Measurements from ENCODE around the gene LIPA. TPM values are rescaled to one million over a fixed set of nuclear protein-coding genes. Genes with fewer than 3 reads are reported as not detected.

Gene LIPA
- total RNA-seq, 1 experiment from 2014 or later: 45.2 TPM

DNA sequence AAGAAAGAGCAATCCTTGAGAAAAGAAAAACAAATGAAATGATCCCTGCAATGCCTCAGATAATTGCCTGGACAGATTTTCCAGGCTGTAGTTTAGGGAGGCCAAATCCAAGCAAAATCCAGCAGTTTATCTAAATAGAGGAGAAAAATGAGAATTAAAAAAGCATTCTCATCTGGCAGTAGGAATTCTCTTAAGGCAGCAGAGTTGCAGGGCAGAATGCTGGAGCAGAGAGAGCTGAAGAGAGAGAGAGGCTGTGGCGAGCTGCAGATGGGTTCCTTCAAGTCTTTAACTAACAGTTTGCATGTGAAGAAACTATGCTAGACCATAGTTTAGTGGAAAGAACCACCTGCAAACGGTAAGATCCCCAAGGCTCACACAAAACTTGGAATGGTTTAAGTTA is 6.0 kb upstream of the LIPA start:
- H4K20me1 ChIP-seq (ENCODE audit: insufficient read depth): no peaks in the 10 kb centered on the region
- no peaks in the 10 kb centered on the region for H3K79me2 ChIP-seq (ENCODE audit: low read depth)
- no peaks in the 10 kb centered on the region for H3K9me3 ChIP-seq (ENCODE audit: insufficient read depth, low read depth)
- no peaks in the 10 kb centered on the region for H3K36me3 ChIP-seq (ENCODE audit: low read depth)
- H3F3A ChIP-seq (ENCODE audit: insufficient read depth, low read depth): peaks cover 17% of the 10 kb centered on the region
- H3K4me3 ChIP-seq: no peak overlapping the region
- ChIA-PET POLR2A (ENCODE audit: unreplicated experiment) (no interaction called here), CTCF (no interaction called here)
- intact Hi-C loops (cut with micrococcal nuclease; ENCODE audit: unreplicated experiment): no loop called here
- H3K27ac ChIP-seq: no peak overlapping the region
- TF ChIP-seq, protein P1, sequence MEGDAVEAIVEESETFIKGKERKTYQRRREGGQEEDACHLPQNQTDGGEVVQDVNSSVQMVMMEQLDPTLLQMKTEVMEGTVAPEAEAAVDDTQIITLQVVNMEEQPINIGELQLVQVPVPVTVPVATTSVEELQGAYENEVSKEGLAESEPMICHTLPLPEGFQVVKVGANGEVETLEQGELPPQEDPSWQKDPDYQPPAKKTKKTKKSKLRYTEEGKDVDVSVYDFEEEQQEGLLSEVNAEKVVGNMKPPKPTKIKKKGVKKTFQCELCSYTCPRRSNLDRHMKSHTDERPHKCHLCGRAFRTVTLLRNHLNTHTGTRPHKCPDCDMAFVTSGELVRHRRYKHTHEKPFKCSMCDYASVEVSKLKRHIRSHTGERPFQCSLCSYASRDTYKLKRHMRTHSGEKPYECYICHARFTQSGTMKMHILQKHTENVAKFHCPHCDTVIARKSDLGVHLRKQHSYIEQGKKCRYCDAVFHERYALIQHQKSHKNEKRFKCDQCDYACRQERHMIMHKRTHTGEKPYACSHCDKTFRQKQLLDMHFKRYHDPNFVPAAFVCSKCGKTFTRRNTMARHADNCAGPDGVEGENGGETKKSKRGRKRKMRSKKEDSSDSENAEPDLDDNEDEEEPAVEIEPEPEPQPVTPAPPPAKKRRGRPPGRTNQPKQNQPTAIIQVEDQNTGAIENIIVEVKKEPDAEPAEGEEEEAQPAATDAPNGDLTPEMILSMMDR (conservative IDR thresholded peaks at IDR 0.05): no peak
- no peak for TF ChIP-seq EZH2 (IDR thresholded peaks at IDR 0.05; ENCODE audit: low read depth)
- DNase-seq: no peak
- H2AFZ ChIP-seq: no peak overlapping the region
- H3K4me1 ChIP-seq (replicated peaks; ENCODE audit: insufficient read depth): peaks cover 23% of the 10 kb centered on the region
- no TSS peak for BruUV-seq (replicated peaks)
- H3K9me2 ChIP-seq (ENCODE audit: insufficient read depth): no peaks in the 10 kb centered on the region
- H3K27me3 ChIP-seq (ENCODE audit: insufficient read depth, low read depth): no peaks in the 10 kb centered on the region
- H3K4me2 ChIP-seq: no peak overlapping the region

DNA sequence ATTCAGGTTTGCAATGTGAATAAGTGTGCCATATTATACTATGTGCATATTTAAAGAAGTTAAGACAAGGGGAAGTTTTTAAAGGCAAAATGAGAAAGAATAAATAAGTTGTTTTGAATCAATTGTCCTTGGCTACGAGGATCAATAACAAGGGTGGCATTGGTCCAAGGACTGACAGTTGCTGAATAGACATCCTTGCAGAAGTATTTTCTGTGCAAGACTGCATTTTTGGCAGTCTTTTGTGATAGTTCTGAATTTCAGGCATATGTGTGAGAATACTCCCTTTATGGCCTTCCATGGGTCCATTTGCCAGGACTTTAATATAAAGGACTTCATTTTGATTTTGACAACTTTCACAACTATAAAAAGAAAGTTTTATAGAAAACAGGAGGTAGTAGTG is 5.4 kb upstream of the LIPA start:
- peaks cover 13% of the 10 kb centered on the region for H3F3A ChIP-seq (ENCODE audit: insufficient read depth, low read depth)
- H3K36me3 ChIP-seq (ENCODE audit: low read depth): no peaks in the 10 kb centered on the region
- H3K9me3 ChIP-seq (ENCODE audit: insufficient read depth, low read depth): no peaks in the 10 kb centered on the region
- POLR2A ChIA-PET (ENCODE audit: unreplicated experiment): no interaction called here
- no peak overlapping the region for H3K4me2 ChIP-seq
- H4K20me1 ChIP-seq (ENCODE audit: insufficient read depth): no peaks in the 10 kb centered on the region
- BruUV-seq (replicated peaks): no TSS peak
- no peaks in the 10 kb centered on the region for H3K9me2 ChIP-seq (ENCODE audit: insufficient read depth)
- H2AFZ ChIP-seq: no peak overlapping the region
- no peaks in the 10 kb centered on the region for H3K79me2 ChIP-seq (ENCODE audit: low read depth)
- CTCF ChIA-PET: no interaction called here
- H3K4me1 ChIP-seq (replicated peaks; ENCODE audit: insufficient read depth): peaks cover 19% of the 10 kb centered on the region
- no peaks in the 10 kb centered on the region for H3K27me3 ChIP-seq (ENCODE audit: insufficient read depth, low read depth)
- intact Hi-C loops (cut with micrococcal nuclease; ENCODE audit: unreplicated experiment): no loop called here
- no peak for DNase-seq
- H3K4me3 ChIP-seq: no peak overlapping the region
- TF ChIP-seq, protein P1 (conservative IDR thresholded peaks at IDR 0.05): no peak
- TF ChIP-seq EZH2 (IDR thresholded peaks at IDR 0.05; ENCODE audit: low read depth): no peak
- no peak overlapping the region for H3K27ac ChIP-seq

DNA sequence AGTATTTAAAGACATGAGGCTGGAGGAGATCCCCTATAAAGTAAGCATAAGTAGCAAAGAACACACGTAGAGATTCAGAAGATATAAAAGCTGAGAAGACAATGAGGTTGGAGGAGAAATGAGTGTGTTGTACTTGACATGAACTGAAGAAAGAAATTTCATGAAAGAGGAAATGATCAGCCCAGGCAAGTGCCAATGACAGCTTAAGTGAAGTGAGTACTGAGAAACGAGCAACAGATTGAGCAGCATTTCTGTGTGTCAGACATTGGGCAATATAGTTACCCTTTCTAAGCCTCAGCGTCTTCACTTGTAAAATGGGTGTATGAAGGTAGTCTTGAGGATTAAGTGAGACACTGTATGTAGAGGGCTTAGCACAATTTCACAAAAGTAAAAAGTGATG is 4.8 kb upstream of the LIPA start:
- H3K79me2 ChIP-seq (ENCODE audit: low read depth): 0 out of 2 replicates have a peak, but pooled peaks cover 1% of the 10 kb centered on the region
- H3K27ac ChIP-seq: no peak overlapping the region
- BruUV-seq (replicated peaks): no TSS peak
- no peaks in the 10 kb centered on the region for H3K36me3 ChIP-seq (ENCODE audit: low read depth)
- intact Hi-C loops (cut with micrococcal nuclease; ENCODE audit: unreplicated experiment): no loop called here
- H3K4me3 ChIP-seq: no peak overlapping the region
- no peaks in the 10 kb centered on the region for H3K9me3 ChIP-seq (ENCODE audit: insufficient read depth, low read depth)
- H3F3A ChIP-seq (ENCODE audit: insufficient read depth, low read depth): peaks cover 7% of the 10 kb centered on the region
- ChIA-PET CTCF (no interaction called here), POLR2A (ENCODE audit: unreplicated experiment) (no interaction called here)
- no peaks in the 10 kb centered on the region for H3K27me3 ChIP-seq (ENCODE audit: insufficient read depth, low read depth)
- no peak for TF ChIP-seq EZH2 (IDR thresholded peaks at IDR 0.05; ENCODE audit: low read depth)
- TF ChIP-seq, protein P1 (conservative IDR thresholded peaks at IDR 0.05): no peak
- no peak overlapping the region for H2AFZ ChIP-seq
- no peak overlapping the region for H3K4me2 ChIP-seq
- no peak for DNase-seq
- H3K9me2 ChIP-seq (ENCODE audit: insufficient read depth): no peaks in the 10 kb centered on the region
- no peaks in the 10 kb centered on the region for H4K20me1 ChIP-seq (ENCODE audit: insufficient read depth)
- peaks cover 13% of the 10 kb centered on the region for H3K4me1 ChIP-seq (replicated peaks; ENCODE audit: insufficient read depth)
